Body of pancreas (tissue), 4 donors: ENCODE data around the gene MTHFS. TPM values are rescaled to one million over a fixed set of nuclear protein-coding genes. Genes with fewer than 3 reads are reported as not detected.

ENCODE experiments used
- ATAC-seq: fragments of 150-250 bp; one replicate; pipeline ENCODE4 v1.9.1; 2016
- DNase-seq, 4 donors: peaks; one replicate each; pipeline ENCODE4 v3.0.0-alpha.2; 2019
- H3K27ac ChIP-seq, 4 donors: fragments of 200-600 bp; sonication (generic); 1 replicate in 3 of 4; 2 replicates in 1 of 4; pipeline versions ENCODE4 v1.5.1 to v1.6.1; 2016 to 2019; ENCODE audit warnings: mild to moderate bottlenecking in 1 of 4, mixed read lengths in 1 of 4, moderate library complexity in 1 of 4
- H3K27me3 ChIP-seq, 2 donors: fragments of 200-600 bp; sonication (generic); one replicate each; pipeline ENCODE4 v1.6.0; 2016; ENCODE audit warnings: mild to moderate bottlenecking in 1 of 2
- H3K36me3 ChIP-seq, 2 donors: fragments of 200-600 bp; sonication (generic); replicated peaks in 1 of 2; 2 replicates each; pipeline ENCODE4 v1.5.1; 2016; ENCODE audit warnings: low read depth in 2 of 2; ENCODE audit not compliant: insufficient read depth in 1 of 2
- H3K4me1 ChIP-seq: fragments of 200-600 bp; sonication (generic); one replicate; pipeline ENCODE4 v1.6.0; 2016
- H3K4me3 ChIP-seq, 2 donors: fragments of 200-600 bp; sonication (generic); 1 replicate in 1 of 2; 2 replicates in 1 of 2; pipeline ENCODE4 v1.5.1; 2016 to 2019
- H3K9me3 ChIP-seq, 3 donors: fragments of 200-600 bp; sonication (generic); 1 replicate in 2 of 3; 2 replicates in 1 of 3; pipeline ENCODE4 v1.5.1; 2016
- POLR2A ChIP-seq, 3 donors: fragments of 450-650 bp; IDR thresholded peaks; one replicate each; pipeline ENCODE4 v1.6.1; 2016; ENCODE audit warnings: antibody characterized with exemption in 3 of 3, mild to moderate bottlenecking in 2 of 3
- WGBS, 2 donors: methylation state at CpG; one replicate each; pipeline ENCODE4 v1.1.5; 2017; 5-methylcytosine and 5-hydroxymethylcytosine counted together
- intact Hi-C: fragments of 100-400 bp; cut with DNase I; formaldehyde crosslinking; loops from one replicate; pipeline ENCODE4 v1.15.1; 2023
- total RNA-seq, 2 donors: library from RNA; depleted of rRNA; stranded (reverse); fragments of >200 nt; gene quantifications; one replicate each; pipeline ENCODE4 v1.1.0, GENCODE V29; 2016
- TF ChIP-seq, protein P1 (sequence below), 7 experiments: fragments of 450-650 bp in 4 of 7; fragments of 200-600 bp in 3 of 7; sonication (generic) in 3 of 7; IDR thresholded peaks; one replicate each; pipeline ENCODE4 v1.5.1; 2016 to 2019; ENCODE audit warnings: antibody characterized with exemption in 7 of 7

Gene MTHFS
- total RNA-seq, 2 donors from 2014 or later = 26.5 to 29.3 TPM

DNA sequence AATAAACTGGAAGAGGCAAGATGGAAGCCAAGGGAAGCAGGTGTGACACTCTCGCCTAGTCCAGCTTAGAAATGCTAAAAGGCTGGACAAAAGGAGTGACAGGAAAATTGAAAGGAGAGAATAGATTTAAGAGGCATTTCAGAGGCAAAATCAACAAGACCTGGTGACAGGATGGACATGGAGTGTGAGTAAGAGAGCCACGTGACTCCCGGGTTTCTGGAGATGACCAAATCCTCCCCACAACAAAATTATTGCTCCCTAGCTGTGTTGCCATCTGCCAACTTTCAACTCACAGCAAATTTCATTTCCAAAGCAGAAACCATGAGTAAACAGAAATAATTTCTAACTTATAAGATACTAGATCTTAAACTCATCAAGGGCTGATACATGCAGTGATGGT, 52.6 kb downstream of the MTHFS start:
- Histone ChIP-seq H3K27ac (no peak overlapping the region), H3K9me3 (no peaks in the 10 kb centered on the region), H3K4me3 (no peak overlapping the region), H3K36me3 (no peaks in the 10 kb centered on the region), H3K4me1 (peaks cover 20% of the 10 kb centered on the region), H3K27me3 (no peaks in the 10 kb centered on the region)
- DNase-seq = no peak
- TF ChIP-seq, protein P1, sequence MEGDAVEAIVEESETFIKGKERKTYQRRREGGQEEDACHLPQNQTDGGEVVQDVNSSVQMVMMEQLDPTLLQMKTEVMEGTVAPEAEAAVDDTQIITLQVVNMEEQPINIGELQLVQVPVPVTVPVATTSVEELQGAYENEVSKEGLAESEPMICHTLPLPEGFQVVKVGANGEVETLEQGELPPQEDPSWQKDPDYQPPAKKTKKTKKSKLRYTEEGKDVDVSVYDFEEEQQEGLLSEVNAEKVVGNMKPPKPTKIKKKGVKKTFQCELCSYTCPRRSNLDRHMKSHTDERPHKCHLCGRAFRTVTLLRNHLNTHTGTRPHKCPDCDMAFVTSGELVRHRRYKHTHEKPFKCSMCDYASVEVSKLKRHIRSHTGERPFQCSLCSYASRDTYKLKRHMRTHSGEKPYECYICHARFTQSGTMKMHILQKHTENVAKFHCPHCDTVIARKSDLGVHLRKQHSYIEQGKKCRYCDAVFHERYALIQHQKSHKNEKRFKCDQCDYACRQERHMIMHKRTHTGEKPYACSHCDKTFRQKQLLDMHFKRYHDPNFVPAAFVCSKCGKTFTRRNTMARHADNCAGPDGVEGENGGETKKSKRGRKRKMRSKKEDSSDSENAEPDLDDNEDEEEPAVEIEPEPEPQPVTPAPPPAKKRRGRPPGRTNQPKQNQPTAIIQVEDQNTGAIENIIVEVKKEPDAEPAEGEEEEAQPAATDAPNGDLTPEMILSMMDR (IDR thresholded peaks at IDR 0.05) = no peak
- TF ChIP-seq POLR2A (IDR thresholded peaks at IDR 0.05) = no peak
- no peak for ATAC-seq
- WGBS, 2 donors = 73 to 94% methylated on average over 3 of the region's 3 CpGs
- intact Hi-C loops = no loop called here

DNA sequence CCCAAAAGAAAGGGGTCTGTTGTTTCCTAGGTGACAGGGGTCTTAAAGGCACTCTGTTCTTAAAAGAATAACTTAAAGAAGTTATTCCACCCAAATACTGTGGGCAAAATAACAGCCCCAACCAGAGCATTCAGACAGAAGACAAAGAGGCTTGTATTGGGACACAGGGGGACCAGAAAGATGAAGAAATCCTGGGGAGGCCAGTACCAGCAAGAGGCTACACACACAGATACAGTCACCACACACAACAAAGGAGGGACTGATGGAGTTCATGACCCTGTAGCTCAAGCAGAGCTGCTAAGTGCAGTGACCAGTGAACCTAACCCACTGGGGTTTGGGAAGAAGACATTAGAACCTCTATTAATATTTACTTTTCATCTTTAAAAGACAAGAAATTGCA, 59.0 kb downstream of the MTHFS start:
- DNase-seq (no peak), ATAC-seq (no peak)
- H3K36me3 ChIP-seq = peaks cover 0 to 1% of the 10 kb centered on the region in 2 donors
- TF ChIP-seq POLR2A (IDR thresholded peaks at IDR 0.05) = no peak
- TF ChIP-seq, protein P1 (IDR thresholded peaks at IDR 0.05) = no peak
- H3K9me3 ChIP-seq = no peaks in the 10 kb centered on the region
- no peaks in the 10 kb centered on the region for H3K4me1 ChIP-seq
- intact Hi-C loops = no loop called here
- no peaks in the 10 kb centered on the region for H3K27me3 ChIP-seq
- no peak overlapping the region for H3K27ac ChIP-seq
- H3K4me3 ChIP-seq = no peak overlapping the region

DNA sequence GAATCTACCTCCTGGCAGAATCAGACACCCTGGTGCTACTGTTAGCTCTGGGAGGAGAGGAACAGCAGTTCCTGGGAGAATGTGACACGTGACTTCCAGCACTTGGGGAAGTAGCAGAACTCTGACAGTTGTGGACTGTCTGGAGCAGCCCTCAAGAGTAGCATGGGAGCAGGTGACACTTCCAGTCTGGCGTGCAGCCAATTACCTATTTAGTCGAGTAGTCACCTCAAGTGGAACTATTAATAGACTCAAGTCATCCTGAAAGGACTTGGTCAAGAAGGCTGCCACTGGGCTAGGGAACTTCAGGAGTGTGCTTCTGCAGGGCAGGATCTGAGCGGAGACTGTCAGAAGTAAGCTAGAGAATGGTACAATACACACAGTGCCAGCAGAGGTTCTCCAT, 62.3 kb downstream of the MTHFS start:
- H3K4me3 ChIP-seq = no peak overlapping the region
- 62 to 70% methylated on average over 3 to 4 of the region's 4 CpGs for WGBS, 2 donors

DNA sequence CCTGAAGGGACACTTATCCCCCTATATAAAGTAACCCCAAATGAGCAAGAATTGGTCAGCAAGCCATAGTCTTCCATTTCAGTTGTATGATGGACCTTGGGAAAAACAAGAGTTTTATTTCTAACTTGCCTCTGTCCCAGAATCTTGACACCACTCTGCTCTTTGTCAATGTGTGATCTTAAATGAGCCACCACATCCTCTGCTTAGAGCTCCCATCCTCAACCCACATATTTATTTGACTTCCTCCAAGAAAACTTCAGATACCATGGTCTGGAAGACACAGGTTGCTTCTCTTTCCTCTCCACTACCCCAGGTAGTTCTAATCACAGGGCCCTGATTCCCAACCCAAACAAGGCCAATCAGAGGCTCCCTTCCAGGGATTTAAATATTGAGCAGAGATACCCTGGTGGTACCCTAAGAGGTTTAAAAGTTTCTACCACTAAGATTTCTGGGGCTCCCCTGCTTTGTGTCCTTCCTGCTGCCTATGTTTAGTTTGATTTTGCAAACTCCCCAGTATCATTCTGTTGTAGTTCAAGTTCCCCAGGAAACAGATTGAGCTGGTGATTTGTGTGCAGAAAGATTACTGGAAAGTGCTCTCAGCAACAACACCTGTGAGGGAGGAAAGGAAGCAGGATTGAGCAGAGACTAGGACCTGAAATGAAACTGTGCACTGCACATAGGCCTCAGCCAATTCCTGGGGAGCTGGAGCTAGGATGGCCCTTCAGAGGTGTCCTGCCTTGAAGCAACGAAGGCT, 64.3 kb downstream of the MTHFS start:
- Histone ChIP-seq H3K9me3 (no peaks in the 10 kb centered on the region), H3K4me1 (no peaks in the 10 kb centered on the region), H3K4me3 (no peak overlapping the region), H3K27ac (no peak overlapping the region), H3K36me3 (peaks cover 0 to 1% of the 10 kb centered on the region in 2 donors), H3K27me3 (no peaks in the 10 kb centered on the region)
- WGBS, 2 donors = 94 to 100% methylated on average over 1 of the region's 1 CpG
- ATAC-seq = no peak
- DNase-seq = no peak
- intact Hi-C loops = no loop called here
- TF ChIP-seq, protein P1 (IDR thresholded peaks at IDR 0.05) = no peak
- TF ChIP-seq POLR2A (IDR thresholded peaks at IDR 0.05) = no peak

More for the DNA sequence above, 62.3 kb downstream of the MTHFS start:
- intact Hi-C loops = no loop called here
- Histone ChIP-seq H3K27ac (no peak overlapping the region), H3K9me3 (no peaks in the 10 kb centered on the region), H3K4me1 (no peaks in the 10 kb centered on the region), H3K36me3 (peaks cover 0 to 1% of the 10 kb centered on the region in 2 donors), H3K27me3 (no peaks in the 10 kb centered on the region)
- TF ChIP-seq, protein P1 (IDR thresholded peaks at IDR 0.05) = no peak
- no peak for TF ChIP-seq POLR2A (IDR thresholded peaks at IDR 0.05)
- peak in 3 of 4 donors; percentile 41 to 49 (median 49) for DNase-seq
- ATAC-seq = no peak

DNA sequence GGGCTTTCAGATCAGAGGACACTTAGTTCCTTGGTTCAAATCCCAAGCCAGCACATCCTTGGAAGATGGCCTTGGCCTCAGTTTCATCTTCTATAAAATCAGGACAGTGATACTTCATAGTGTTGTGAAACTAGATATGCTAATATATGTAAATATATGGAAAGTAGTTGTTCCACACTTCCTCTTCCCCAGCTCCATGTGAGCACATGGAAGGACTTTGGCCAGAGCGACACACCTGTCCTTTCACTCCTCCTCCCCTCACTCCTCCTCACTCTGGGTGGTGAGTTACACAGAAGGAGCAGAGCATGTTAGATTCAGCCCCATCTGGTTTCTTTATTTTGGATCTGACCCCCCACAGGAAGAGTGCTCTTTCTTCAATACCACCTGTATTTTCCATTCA, 65.2 kb downstream of the MTHFS start:
- Histone ChIP-seq H3K27me3 (no peaks in the 10 kb centered on the region), H3K9me3 (no peaks in the 10 kb centered on the region), H3K4me3 (no peak overlapping the region), H3K36me3 (peaks cover 0 to 1% of the 10 kb centered on the region in 2 donors), H3K4me1 (no peaks in the 10 kb centered on the region), H3K27ac (no peak overlapping the region)
- 92 to 95% methylated on average over 1 of the region's 1 CpG for WGBS, 2 donors
- DNase-seq = no peak
- no peak for ATAC-seq
- TF ChIP-seq, protein P1 (IDR thresholded peaks at IDR 0.05) = no peak
- TF ChIP-seq POLR2A (IDR thresholded peaks at IDR 0.05) = no peak
- intact Hi-C loops = no loop called here
